Gastrocnemius medialis (tissue), 4 donors: Measurements from ENCODE around the gene ASB10. TPM values are rescaled to one million over a fixed set of nuclear protein-coding genes. Genes with fewer than 3 reads are reported as not detected.

Experiments
- ATAC-seq, 2 donors: fragments of 150-250 bp; one replicate each; pipeline ENCODE4 v1.9.1; 2016
- DNase-seq, 2 donors: peaks; one replicate each; pipeline ENCODE4 v3.0.0-alpha.2; 2019
- H3K27ac ChIP-seq, 4 donors: fragments of 200-600 bp; sonication (generic); 1 replicate in 1 of 4; 2 replicates in 3 of 4; pipeline ENCODE4 v1.5.1; 2016 to 2018; ENCODE audit warnings: mild to moderate bottlenecking in 2 of 4, moderate library complexity in 1 of 4
- H3K27me3 ChIP-seq, 3 donors: fragments of 200-600 bp; sonication (generic) in 2 of 3; 1 replicate in 1 of 3; 2 replicates in 2 of 3; pipeline versions ENCODE4 v1.5.1 to v1.6.0; 2016 to 2019; ENCODE audit warnings: mild to moderate bottlenecking in 1 of 3, moderate library complexity in 1 of 3
- H3K36me3 ChIP-seq, 2 donors: fragments of 200-600 bp; sonication (generic) in 1 of 2; one replicate each; pipeline ENCODE4 v1.5.1; 2017 to 2018
- H3K4me1 ChIP-seq, 2 donors: fragments of 200-600 bp; sonication (generic) in 1 of 2; one replicate each; pipeline ENCODE4 v1.5.1; 2016 to 2017; ENCODE audit warnings: mild to moderate bottlenecking in 2 of 2
- H3K4me3 ChIP-seq, 4 donors: fragments of 200-600 bp; sonication (generic) in 3 of 4; 1 replicate in 1 of 4; 2 replicates in 3 of 4; pipeline ENCODE4 v1.5.1; 2016 to 2019; ENCODE audit warnings: mild to moderate bottlenecking in 2 of 4
- H3K9me3 ChIP-seq, 3 donors: fragments of 200-600 bp; sonication (generic) in 2 of 3; 1 replicate in 1 of 3; 2 replicates in 2 of 3; pipeline ENCODE4 v1.5.1; 2016 to 2019
- POLR2A ChIP-seq, 2 donors: fragments of 450-650 bp; IDR thresholded peaks; one replicate each; pipeline ENCODE4 v1.6.1; 2017; ENCODE audit warnings: antibody characterized with exemption in 2 of 2, mild to moderate bottlenecking in 2 of 2, moderate library complexity in 2 of 2
- in situ Hi-C, 4 donors: fragments of 200-750 bp; cut with MboI; loops; one replicate each; pipeline versions ENCODE4 v1.15.0 to v1.8.0; 2017; ENCODE audit warnings: low sequenced_read_pairs in 4 of 4
- intact Hi-C: fragments of 100-400 bp; cut with DNase I; formaldehyde crosslinking; loops from one replicate; pipeline ENCODE4 v1.15.1; 2023; ENCODE audit warnings: low total_unique reads
- total RNA-seq, 4 donors: library from RNA; depleted of rRNA; stranded (reverse); fragments of >200 nt; gene quantifications; one replicate each; pipeline versions ENCODE4 v1.1.0 to v1.2.3, GENCODE V29; 2016
- TF ChIP-seq, protein P1 (sequence below), 5 experiments: fragments of 450-650 bp in 3 of 5; fragments of 200-600 bp in 2 of 5; sonication (generic) in 2 of 5; IDR thresholded peaks in 4 of 5; conservative IDR thresholded peaks in 1 of 5; 1 replicate in 4 of 5; 2 replicates in 1 of 5; pipeline ENCODE4 v1.5.1; 2016 to 2019; ENCODE audit warnings: antibody characterized with exemption in 5 of 5, mild to moderate bottlenecking in 3 of 5, moderate library complexity in 3 of 5

ASB10 gene
- total RNA-seq, 4 donors from 2014 or later: 17.1 to 24.8 (median 21.6) TPM

- Histone ChIP-seq H3K4me1 (no peaks in the 10 kb centered on the region), H3K9me3 (no peaks in the 10 kb centered on the region), H3K27me3 (peaks cover 0 to 1% (median 0%) of the 10 kb centered on the region in 3 donors), H3K4me3 (no peak overlapping the region), H3K36me3 (peaks cover 0 to 46% of the 10 kb centered on the region in 2 donors), H3K27ac (no peak overlapping the region)
- ATAC-seq (no peak), DNase-seq (no peak)
- intact Hi-C loops: no loop called here
- in situ Hi-C loops: no loop called here
- TF ChIP-seq, protein P1, sequence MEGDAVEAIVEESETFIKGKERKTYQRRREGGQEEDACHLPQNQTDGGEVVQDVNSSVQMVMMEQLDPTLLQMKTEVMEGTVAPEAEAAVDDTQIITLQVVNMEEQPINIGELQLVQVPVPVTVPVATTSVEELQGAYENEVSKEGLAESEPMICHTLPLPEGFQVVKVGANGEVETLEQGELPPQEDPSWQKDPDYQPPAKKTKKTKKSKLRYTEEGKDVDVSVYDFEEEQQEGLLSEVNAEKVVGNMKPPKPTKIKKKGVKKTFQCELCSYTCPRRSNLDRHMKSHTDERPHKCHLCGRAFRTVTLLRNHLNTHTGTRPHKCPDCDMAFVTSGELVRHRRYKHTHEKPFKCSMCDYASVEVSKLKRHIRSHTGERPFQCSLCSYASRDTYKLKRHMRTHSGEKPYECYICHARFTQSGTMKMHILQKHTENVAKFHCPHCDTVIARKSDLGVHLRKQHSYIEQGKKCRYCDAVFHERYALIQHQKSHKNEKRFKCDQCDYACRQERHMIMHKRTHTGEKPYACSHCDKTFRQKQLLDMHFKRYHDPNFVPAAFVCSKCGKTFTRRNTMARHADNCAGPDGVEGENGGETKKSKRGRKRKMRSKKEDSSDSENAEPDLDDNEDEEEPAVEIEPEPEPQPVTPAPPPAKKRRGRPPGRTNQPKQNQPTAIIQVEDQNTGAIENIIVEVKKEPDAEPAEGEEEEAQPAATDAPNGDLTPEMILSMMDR (IDR thresholded peaks at IDR 0.05 in 4 of 5, conservative IDR thresholded peaks at IDR 0.05 in 1 of 5): no peak
- TF ChIP-seq POLR2A (IDR thresholded peaks at IDR 0.05): no peak
Observed at GRCh38 chr7:151211155-151211772, 24.2 kb upstream of the ASB10 start.

DNA sequence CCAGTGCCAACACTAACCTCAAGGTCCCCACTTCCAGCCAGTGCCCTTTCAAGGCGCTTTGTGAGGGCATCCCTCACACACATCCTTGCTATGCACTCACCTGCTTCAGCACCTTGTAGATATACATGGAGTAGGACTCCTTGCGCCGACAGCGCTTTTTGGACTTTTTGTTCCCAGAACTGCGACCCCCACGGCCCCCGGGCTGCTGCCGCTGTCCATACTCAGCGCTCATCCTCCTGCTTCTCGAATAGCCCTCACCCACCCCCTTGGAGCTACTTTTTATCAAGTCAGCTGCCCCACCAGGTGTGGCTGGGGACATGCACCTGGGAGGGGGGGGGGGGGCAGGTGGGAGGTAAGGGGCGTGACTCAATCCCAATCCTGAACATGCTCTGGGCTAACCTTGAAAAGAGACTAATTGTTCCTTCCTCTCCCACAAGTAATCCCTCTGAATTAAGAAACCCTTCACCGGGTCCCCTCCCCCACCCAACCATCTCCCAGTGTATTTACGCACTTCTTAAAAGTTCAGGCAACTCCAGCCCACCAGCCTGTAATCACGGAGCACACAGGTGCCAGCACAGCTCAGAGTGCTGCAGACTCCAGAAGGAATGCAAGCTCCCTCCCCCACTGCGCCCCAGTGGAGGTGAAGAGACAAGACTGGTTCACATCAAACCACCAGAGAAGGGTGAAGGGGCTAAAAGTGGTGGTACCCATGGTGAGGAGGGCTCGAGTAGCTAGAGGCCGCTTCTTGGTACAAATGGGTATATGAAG is 23.2 kb upstream of the ASB10 start, which contains the start of gene H2BK1:
Gene H2BK1, minus strand, starts transcription at position 402 of the 768 bp plus-strand sequence. Its CDS starts 170 bp downstream, at position 232.
- in situ Hi-C loops (no loop called here), intact Hi-C loops (no loop called here)
- DNase-seq: no peak
- TF ChIP-seq, protein P1 (IDR thresholded peaks at IDR 0.05 in 4 of 5, conservative IDR thresholded peaks at IDR 0.05 in 1 of 5): no peak
- TF ChIP-seq POLR2A (IDR thresholded peaks at IDR 0.05): no peak
- no peaks in the 10 kb centered on the region for H3K4me1 ChIP-seq
- H3K36me3 ChIP-seq: peaks cover 0 to 36% of the 10 kb centered on the region in 2 donors
- H3K27ac ChIP-seq: no peak within 1 kb of the TSS
- no peak for ATAC-seq
- no peaks in the 10 kb centered on the region for H3K9me3 ChIP-seq
- H3K4me3 ChIP-seq: no peak within 1 kb of the TSS
- H3K27me3 ChIP-seq: peaks cover 0 to 10% (median 6%) of the 10 kb centered on the region in 3 donors

DNA sequence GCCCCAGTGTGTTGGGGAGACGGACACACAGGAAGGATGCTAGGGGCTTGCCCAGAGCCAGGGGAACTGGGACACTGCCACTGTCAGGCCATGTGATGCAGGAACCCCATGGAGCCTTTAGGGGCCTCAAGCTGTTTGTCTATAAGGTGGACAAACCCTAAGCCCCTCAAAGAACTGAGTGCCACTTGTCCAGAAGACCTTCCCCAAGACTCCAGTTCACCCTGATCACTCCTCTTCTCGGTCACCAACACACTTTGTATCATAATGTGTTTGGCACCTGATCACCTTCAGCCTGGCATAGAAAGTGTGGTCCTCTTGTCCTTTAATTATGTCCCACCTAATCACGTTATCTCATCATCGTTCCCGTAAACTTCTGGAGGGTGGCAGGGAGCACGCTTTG is 22.5 kb upstream of the ASB10 start:
- in situ Hi-C loops (no loop called here), intact Hi-C loops (no loop called here)
- Histone ChIP-seq H3K27me3 (peaks cover 1 to 14% (median 13%) of the 10 kb centered on the region in 3 donors), H3K9me3 (no peaks in the 10 kb centered on the region), H3K4me1 (no peaks in the 10 kb centered on the region), H3K36me3 (peaks cover 0 to 29% of the 10 kb centered on the region in 2 donors), H3K27ac (no peak overlapping the region), H3K4me3 (no peak overlapping the region)
- DNase-seq (no peak), ATAC-seq (no peak)
- TF ChIP-seq, protein P1 (IDR thresholded peaks at IDR 0.05 in 4 of 5, conservative IDR thresholded peaks at IDR 0.05 in 1 of 5): no peak
- TF ChIP-seq POLR2A (IDR thresholded peaks at IDR 0.05): no peak

DNA sequence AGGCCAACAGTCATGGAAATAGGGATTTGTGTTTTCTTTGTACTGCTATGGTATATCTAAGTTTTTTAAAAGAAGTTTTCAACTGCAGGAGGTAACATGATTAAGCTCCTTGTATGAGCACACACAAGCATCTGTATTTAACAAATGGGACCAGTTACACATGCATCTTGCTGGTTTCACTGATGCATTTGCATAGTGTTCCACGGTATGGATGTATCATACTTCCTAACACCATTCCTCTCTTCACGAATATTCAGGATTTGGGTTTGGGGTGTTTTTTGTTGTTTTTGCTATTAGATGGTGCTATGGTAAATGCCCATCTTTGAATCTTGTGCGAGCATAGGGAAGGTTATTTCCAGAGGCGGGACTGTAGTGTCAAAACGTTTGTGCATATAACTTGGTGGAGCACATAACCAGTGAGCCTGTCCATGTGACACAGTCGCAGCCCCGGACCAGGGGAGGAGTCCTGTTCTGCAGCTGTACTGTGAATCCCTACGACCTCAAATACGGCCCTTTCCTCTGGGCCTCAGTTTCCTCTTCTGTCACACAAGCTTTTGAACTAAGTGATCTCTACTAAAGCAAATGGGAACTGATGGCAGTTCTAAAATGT is 21.3 kb upstream of the ASB10 start:
- Histone ChIP-seq H3K4me1 (no peaks in the 10 kb centered on the region), H3K9me3 (no peaks in the 10 kb centered on the region), H3K4me3 (no peak overlapping the region), H3K36me3 (peaks cover 0 to 17% of the 10 kb centered on the region in 2 donors), H3K27me3 (peaks cover 7 to 22% (median 17%) of the 10 kb centered on the region in 3 donors), H3K27ac (no peak overlapping the region)
- in situ Hi-C loops: no loop called here
- intact Hi-C loops: no loop called here
- DNase-seq (no peak), ATAC-seq (peak in 1 of 2 donors; percentile 16)
- TF ChIP-seq, protein P1 (IDR thresholded peaks at IDR 0.05 in 4 of 5, conservative IDR thresholded peaks at IDR 0.05 in 1 of 5): no peak
- no peak for TF ChIP-seq POLR2A (IDR thresholded peaks at IDR 0.05)
